T-helper 22 cell (primary cell): ENCODE data around the gene CCDC171.

Experiments used
- DNase-seq: peaks from one replicate; pipeline ENCODE4 v3.0.0-alpha.2; 2020; ENCODE audit warnings: low read depth

CCDC171 gene

GRCh38 chr9:15882883-15883282, 330.0 kb downstream of the CCDC171 start:
- no peak for DNase-seq

GRCh38 chr9:15885464-15885863, 332.6 kb downstream of the CCDC171 start:
- DNase-seq, result no peak

GRCh38 chr9:15889555-15889954, 336.7 kb downstream of the CCDC171 start:
- DNase-seq, result no peak

GRCh38 chr9:15901572-15901971, 348.7 kb downstream of the CCDC171 start:
- DNase-seq, result no peak

GRCh38 chr9:15909297-15909696, 356.5 kb downstream of the CCDC171 start:
- no peak for DNase-seq

GRCh38 chr9:15915711-15916110, 362.9 kb downstream of the CCDC171 start:
- DNase-seq, result no peak

- no peak for DNase-seq
Measured at GRCh38 chr9:15927161-15927560, 374.3 kb downstream of the CCDC171 start.

GRCh38 chr9:15935661-15936305, 382.9 kb downstream of the CCDC171 start:
- DNase-seq, result no peak

GRCh38 chr9:15936306-15936921, 383.6 kb downstream of the CCDC171 start:
- DNase-seq, result no peak

- DNase-seq, result no peak
Measured at GRCh38 chr9:15942831-15943424, 390.1 kb downstream of the CCDC171 start.

- DNase-seq, result no peak
Measured at GRCh38 chr9:15944341-15944740, 391.5 kb downstream of the CCDC171 start.

GRCh38 chr9:15959663-15960062, 406.8 kb downstream of the CCDC171 start:
- no peak for DNase-seq

GRCh38 chr9:15961217-15961616, 408.4 kb downstream of the CCDC171 start:
- DNase-seq, result no peak

GRCh38 chr9:15965246-15965745, 412.5 kb downstream of the CCDC171 start:
- DNase-seq, result no peak

GRCh38 chr9:15966471-15966870, 413.6 kb downstream of the CCDC171 start:
- no peak for DNase-seq

GRCh38 chr9:15967068-15967467, 414.2 kb downstream of the CCDC171 start:
- DNase-seq, result no peak

- DNase-seq, result no peak
Measured at GRCh38 chr9:15972760-15973159, 419.9 kb downstream of the CCDC171 start.

GRCh38 chr9:15975101-15975778, 422.4 kb downstream of the CCDC171 start:
- DNase-seq, result no peak

- no peak for DNase-seq
Measured at GRCh38 chr9:15977438-15977837, 424.6 kb downstream of the CCDC171 start.

- no peak for DNase-seq
Measured at GRCh38 chr9:15982182-15982581, 429.3 kb downstream of the CCDC171 start.

- DNase-seq, result no peak
Measured at GRCh38 chr9:15999422-16000339, 446.8 kb downstream of the CCDC171 start.

- DNase-seq, result no peak
Measured at GRCh38 chr9:16000811-16001210, 448.0 kb downstream of the CCDC171 start.
